B cell (primary cell): Measurements from ENCODE around the gene RPL11. TPM values are rescaled to one million over a fixed set of nuclear protein-coding genes. Genes with fewer than 3 reads are reported as not detected.

ENCODE experiments used
- ATAC-seq: fragments of 200-7000 bp; cut with Tn5 transposase; one replicate; pipeline ENCODE4 v1.10.0; 2021; ENCODE audit warnings: low read depth, mild to moderate bottlenecking, moderate number of reproducible peaks, moderate library complexity
- CTCF ChIA-PET: fragments of 350-600 bp; sonication (Branson Sonifier 250); formaldehyde crosslinking; loops from one replicate; lab custom pipeline; 2021; ENCODE audit warnings: antibody characterized with exemption, inconsistent platforms; lab: Charles Lee
- POLR2A ChIA-PET: fragments of 350-600 bp; sonication (Branson Sonifier 250); formaldehyde crosslinking; loops from one replicate; lab custom pipeline; 2021; ENCODE audit warnings: antibody characterized with exemption; lab: Charles Lee
- DNase-seq: peaks from one replicate; pipeline ENCODE4 v3.0.0; 2013
- H2AFZ ChIP-seq: 2 replicates; pipeline ENCODE4 v1.6.1; 2012; ENCODE audit warnings: mild to moderate bottlenecking, low read depth, low read length; ENCODE audit not compliant: insufficient read depth, poor library complexity, severe bottlenecking
- H3K27ac ChIP-seq, 2 donors: 1 replicate in 1 of 2; 2 replicates in 1 of 2; pipeline ENCODE4 v1.5.1; 2012 to 2013; ENCODE audit warnings: low read length in 2 of 2, mild to moderate bottlenecking in 2 of 2, moderate library complexity in 1 of 2
- H3K27me3 ChIP-seq, 4 experiments: fragments of 200-600 bp in 1 of 4; sonication (generic) in 1 of 4; replicated peaks in 1 of 4; 1 replicate in 2 of 4; 2 replicates in 2 of 4; pipeline versions ENCODE4 v1.6.1 to v1.7.0; 2013 to 2016; ENCODE audit warnings: low read length in 3 of 4, mild to moderate bottlenecking in 2 of 4, mixed read lengths in 1 of 4, moderate library complexity in 1 of 4; ENCODE audit not compliant: insufficient read depth in 4 of 4, control insufficient read depth in 3 of 4; ENCODE audit errors: control extremely low read depth in 1 of 4
- H3K36me3 ChIP-seq, 2 experiments: replicated peaks in 1 of 2; 1 replicate in 1 of 2; 2 replicates in 1 of 2; pipeline versions ENCODE4 v1.6.1 to v1.7.1; 2013; ENCODE audit warnings: low read length in 1 of 2; ENCODE audit not compliant: insufficient read depth in 2 of 2, control insufficient read depth in 1 of 2; ENCODE audit errors: control extremely low read depth in 1 of 2, extremely low read depth in 1 of 2
- H3K4me1 ChIP-seq, 2 donors: fragments of 200-600 bp in 1 of 2; sonication (generic) in 1 of 2; 1 replicate in 1 of 2; 2 replicates in 1 of 2; pipeline versions ENCODE4 v1.5.1 to v1.6.1; 2013 to 2017; ENCODE audit warnings: low read length in 2 of 2; ENCODE audit not compliant: control insufficient read depth in 2 of 2, insufficient read depth in 2 of 2
- H3K4me2 ChIP-seq: replicated peaks from 2 replicates; pipeline ENCODE3; 2012; ENCODE audit warnings: mild to moderate bottlenecking, low read depth, low read length; ENCODE audit not compliant: poor library complexity, severe bottlenecking
- H3K4me3 ChIP-seq, 5 experiments: fragments of 200-600 bp in 1 of 5; sonication (generic) in 1 of 5; 1 replicate in 3 of 5; 2 replicates in 2 of 5; pipeline versions ENCODE4 v1.5.1 to v1.7.0; 2011 to 2016; ENCODE audit warnings: low read length in 4 of 5, mild to moderate bottlenecking in 4 of 5, low read depth in 2 of 5, control low read depth in 1 of 5, moderate library complexity in 1 of 5; ENCODE audit not compliant: insufficient read depth in 1 of 5; ENCODE audit errors: control extremely low read depth in 1 of 5, extremely low read depth in 1 of 5
- H3K79me2 ChIP-seq: fragments of 200-600 bp; sonication (generic); one replicate; pipeline ENCODE4 v1.6.0; 2016; ENCODE audit warnings: low read length; ENCODE audit not compliant: control insufficient read depth, insufficient read depth
- H3K9ac ChIP-seq: fragments of 200-600 bp; sonication (generic); 2 replicates; pipeline ENCODE4 v1.6.1; 2017; ENCODE audit warnings: mild to moderate bottlenecking, low read length, moderate library complexity
- H3K9me3 ChIP-seq, 3 donors: one replicate each; pipeline versions ENCODE4 v1.6.1 to v1.7.1; 2013; ENCODE audit warnings: low read length in 2 of 3; ENCODE audit not compliant: control insufficient read depth in 2 of 3, insufficient read depth in 1 of 3; ENCODE audit errors: control extremely low read depth in 1 of 3
- H4K20me1 ChIP-seq: 2 replicates; pipeline ENCODE4 v1.6.0; 2012; ENCODE audit warnings: mild to moderate bottlenecking, low read length; ENCODE audit not compliant: insufficient read depth, control insufficient read depth, poor library complexity, severe bottlenecking
- H3K27ac Mint-ChIP-seq: one replicate; pipeline ENCODE4 v1.8.0; 2021; ENCODE audit warnings: mixed read lengths
- H3K27me3 Mint-ChIP-seq: one replicate; pipeline ENCODE4 v1.8.0; 2021; ENCODE audit warnings: mixed read lengths
- H3K4me1 Mint-ChIP-seq: one replicate; pipeline ENCODE4 v1.8.0; 2021; ENCODE audit warnings: mixed read lengths
- H3K4me3 Mint-ChIP-seq: one replicate; pipeline ENCODE4 v1.8.0; 2021; ENCODE audit warnings: mixed read lengths
- H3K9me3 Mint-ChIP-seq: one replicate; pipeline ENCODE4 v1.8.0; 2022; ENCODE audit warnings: mixed read lengths; ENCODE audit not compliant: insufficient read depth
- CTCF ChIP-seq: fragments of 200-600 bp; IDR thresholded peaks from one replicate; pipeline ENCODE4 v1.8.0; 2022; ENCODE audit warnings: antibody characterized with exemption, mild to moderate bottlenecking
- EZH2 ChIP-seq: IDR thresholded peaks from 2 replicates; pipeline ENCODE4 v1.6.1; 2012; ENCODE audit warnings: borderline replicate concordance, low read depth, mild to moderate bottlenecking, moderate library complexity, low read length; ENCODE audit not compliant: insufficient read depth, poor library complexity, severe bottlenecking
- WGBS: methylation state at CpG from one replicate; pipeline ENCODE4 v1.1.5; 2013; ENCODE audit warnings: missing lambda C conversion rate; ENCODE audit not compliant: insufficient coverage; 5-methylcytosine and 5-hydroxymethylcytosine counted together
- intact Hi-C: fragments of 100-400 bp; cut with micrococcal nuclease; formaldehyde crosslinking; loops from one replicate; pipeline ENCODE4 v1.10.0; 2022
- polyA plus RNA-seq: library from polyadenylated mRNA; depleted of rRNA; stranded (reverse); fragments of >200 nt; gene quantifications from 2 replicates; pipeline ENCODE4 v1.2.3, GENCODE V29; 2012
- total RNA-seq, 2 donors: library from RNA; stranded (reverse); fragments of 120-200 nt in 1 of 2; gene quantifications; 1 replicate in 1 of 2; 2 replicates in 1 of 2; pipeline versions ENCODE4 v1.2.3 to v1.2.4, GENCODE V29; 2013 to 2022

Gene RPL11
- total and polyA plus RNA-seq, 2 donors (not counting 1 experiment from before 2014, with no cell fraction given) = 1,373 to 1,539 TPM

GRCh38 chr1:23645338-23645737 is 46.3 kb upstream of the RPL11 start:
- CTCF ChIA-PET = interaction anchor here (1.0 to 2.0 kb wide), 6 partner anchors 8 to 148 kb away, joined by 3 to 6 read pairs (median 4); no protein-coding TSS in a partner anchor
- WGBS = 83% methylated on average over 2 of the region's 3 CpGs

More at GRCh38 chr1:23645338-23645737, 46.3 kb upstream of the RPL11 start:
- POLR2A ChIA-PET = interaction anchor here (0.5 to 0.6 kb wide), 2 partner anchors 39 to 114 kb away, joined by 3 read pairs; partner anchors contain the start of gene E2F2
- H3K27ac Mint-ChIP-seq = no peak overlapping the region
- no peak overlapping the region for H3K9ac ChIP-seq
- no peak overlapping the region for H2AFZ ChIP-seq
- peaks cover 0 to 3% (median 0%) of the 10 kb centered on the region in 4 experiments for H3K27me3 ChIP-seq
- no peak overlapping the region for H3K27ac ChIP-seq
- no peaks in the 10 kb centered on the region for H3K4me1 ChIP-seq
- H3K27me3 Mint-ChIP-seq = no peaks in the 10 kb centered on the region
- H3K4me1 Mint-ChIP-seq = peaks cover 4% of the 10 kb centered on the region
- H3K4me3 Mint-ChIP-seq = no peak overlapping the region
- H3K36me3 ChIP-seq = no peaks in the 10 kb centered on the region
- no peak overlapping the region for H3K4me3 ChIP-seq
- DNase-seq (no peak), ATAC-seq (no peak)
- H3K4me2 ChIP-seq = no peak overlapping the region
- TF ChIP-seq CTCF = no peak
- no peak for TF ChIP-seq EZH2
- intact Hi-C loops = no loop called here
- peaks cover 0 to 12% (median 0%) of the 10 kb centered on the region in 3 donors for H3K9me3 ChIP-seq
- no peaks in the 10 kb centered on the region for H3K79me2 ChIP-seq
- H3K9me3 Mint-ChIP-seq = no peaks in the 10 kb centered on the region
- no peaks in the 10 kb centered on the region for H4K20me1 ChIP-seq
